Measurements from ENCODE around the gene B3GALT4.

GRCh38 chr6:33249732-33250630, 26.9 kb upstream of the B3GALT4 start:
- TF ChIP-seq YY1 (IDR thresholded peaks at IDR 0.05; ENCODE audit: insufficient read depth, insufficient read length): no peak
- TF ChIP-seq ZNF274 (IDR thresholded peaks at IDR 0.05; ENCODE audit: low read depth, low read length): no peak
- TF ChIP-seq SUZ12 (IDR thresholded peaks at IDR 0.05; ENCODE audit: extremely low read depth, insufficient read depth, insufficient read length): no peak
